ENCODE results near the gene BGN.

- no peak for TF ChIP-seq POLR2AphosphoS5 (IDR thresholded peaks at IDR 0.05; ENCODE audit: low read depth)
- TF ChIP-seq, protein P1, sequence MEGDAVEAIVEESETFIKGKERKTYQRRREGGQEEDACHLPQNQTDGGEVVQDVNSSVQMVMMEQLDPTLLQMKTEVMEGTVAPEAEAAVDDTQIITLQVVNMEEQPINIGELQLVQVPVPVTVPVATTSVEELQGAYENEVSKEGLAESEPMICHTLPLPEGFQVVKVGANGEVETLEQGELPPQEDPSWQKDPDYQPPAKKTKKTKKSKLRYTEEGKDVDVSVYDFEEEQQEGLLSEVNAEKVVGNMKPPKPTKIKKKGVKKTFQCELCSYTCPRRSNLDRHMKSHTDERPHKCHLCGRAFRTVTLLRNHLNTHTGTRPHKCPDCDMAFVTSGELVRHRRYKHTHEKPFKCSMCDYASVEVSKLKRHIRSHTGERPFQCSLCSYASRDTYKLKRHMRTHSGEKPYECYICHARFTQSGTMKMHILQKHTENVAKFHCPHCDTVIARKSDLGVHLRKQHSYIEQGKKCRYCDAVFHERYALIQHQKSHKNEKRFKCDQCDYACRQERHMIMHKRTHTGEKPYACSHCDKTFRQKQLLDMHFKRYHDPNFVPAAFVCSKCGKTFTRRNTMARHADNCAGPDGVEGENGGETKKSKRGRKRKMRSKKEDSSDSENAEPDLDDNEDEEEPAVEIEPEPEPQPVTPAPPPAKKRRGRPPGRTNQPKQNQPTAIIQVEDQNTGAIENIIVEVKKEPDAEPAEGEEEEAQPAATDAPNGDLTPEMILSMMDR (conservative IDR thresholded peaks at IDR 0.05; ENCODE audit: low read depth in 2 of 2) = no peak
Observed at GRCh38 chrX:153456161-153456560, 38.6 kb upstream of the BGN start.

Measured in GM23338 (cell line).